ENCODE measurements around the gene LRP2BP. TPM values are rescaled to one million over a fixed set of nuclear protein-coding genes. Genes with fewer than 3 reads are reported as not detected.

LRP2BP gene
- total and polyA plus RNA-seq, 2 of the 13 experiments (the other 11 are each of a cell fraction or from before 2014, with no cell fraction given), result 0.22 to 0.29 TPM

DNA sequence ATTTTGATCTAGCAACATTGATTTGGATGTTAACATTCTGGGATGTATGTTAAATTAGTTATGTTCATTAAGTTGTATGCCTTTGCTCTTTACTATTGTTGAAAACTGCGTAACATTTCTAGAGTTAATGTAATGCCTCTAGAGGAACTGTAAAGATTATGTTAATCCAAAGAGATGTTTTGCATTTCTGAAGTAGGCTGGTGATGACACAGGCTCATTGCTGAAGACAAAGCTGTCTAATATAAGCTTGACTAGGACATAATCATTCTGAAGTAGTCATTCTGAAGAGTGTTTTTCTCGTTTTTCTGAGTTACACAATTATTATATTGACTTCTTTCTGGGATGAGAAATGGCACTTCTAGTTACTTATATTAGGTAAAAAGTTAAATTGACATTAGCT, 72.9 kb downstream of the LRP2BP start:
- TF ChIP-seq ZNF460 (CRISPR knock-in tag; IDR thresholded peaks at IDR 0.05; ENCODE audit: borderline replicate concordance) (no peak), ZNF790 (CRISPR knock-in tag; IDR thresholded peaks at IDR 0.05; ENCODE audit: borderline replicate concordance) (no peak), ZNF207 (IDR thresholded peaks at IDR 0.05; ENCODE audit: borderline replicate concordance) (no peak), ZKSCAN1 (IDR thresholded peaks at IDR 0.05; ENCODE audit: low read length) (no peak), MTA3 (CRISPR knock-in tag; IDR thresholded peaks at IDR 0.05) (no peak), ZNF773 (CRISPR knock-in tag; IDR thresholded peaks at IDR 0.05; ENCODE audit: borderline replicate concordance) (no peak), JDP2 (CRISPR knock-in tag; IDR thresholded peaks at IDR 0.05; ENCODE audit: borderline replicate concordance) (no peak), RFX3 (CRISPR knock-in tag; IDR thresholded peaks at IDR 0.05) (no peak), ZNF224 (CRISPR knock-in tag; IDR thresholded peaks at IDR 0.05) (no peak), ZSCAN29 (CRISPR knock-in tag; conservative IDR thresholded peaks at IDR 0.05) (no peak), AGO1 (IDR thresholded peaks at IDR 0.05; ENCODE audit: low read depth, low read length, poor library complexity, severe bottlenecking) (no peak), GFI1 (CRISPR knock-in tag; IDR thresholded peaks at IDR 0.05; ENCODE audit: borderline replicate concordance) (no peak), ISL2 (CRISPR knock-in tag; IDR thresholded peaks at IDR 0.05) (no peak)
- TF ChIP-seq, protein P1, sequence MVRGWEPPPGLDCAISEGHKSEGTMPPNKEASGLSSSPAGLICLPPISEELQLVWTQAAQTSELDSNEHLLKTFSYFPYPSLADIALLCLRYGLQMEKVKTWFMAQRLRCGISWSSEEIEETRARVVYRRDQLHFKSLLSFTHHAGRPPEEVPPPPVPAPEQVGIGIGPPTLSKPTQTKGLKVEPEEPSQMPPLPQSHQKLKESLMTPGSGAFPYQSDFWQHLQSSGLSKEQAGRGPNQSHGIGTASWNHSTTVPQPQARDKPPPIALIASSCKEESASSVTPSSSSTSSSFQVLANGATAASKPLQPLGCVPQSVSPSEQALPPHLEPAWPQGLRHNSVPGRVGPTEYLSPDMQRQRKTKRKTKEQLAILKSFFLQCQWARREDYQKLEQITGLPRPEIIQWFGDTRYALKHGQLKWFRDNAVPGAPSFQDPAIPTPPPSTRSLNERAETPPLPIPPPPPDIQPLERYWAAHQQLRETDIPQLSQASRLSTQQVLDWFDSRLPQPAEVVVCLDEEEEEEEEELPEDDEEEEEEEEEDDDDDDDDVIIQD (CRISPR knock-in tag; IDR thresholded peaks at IDR 0.05; ENCODE audit: low read depth), result no peak
- TF ChIP-seq, protein P2, sequence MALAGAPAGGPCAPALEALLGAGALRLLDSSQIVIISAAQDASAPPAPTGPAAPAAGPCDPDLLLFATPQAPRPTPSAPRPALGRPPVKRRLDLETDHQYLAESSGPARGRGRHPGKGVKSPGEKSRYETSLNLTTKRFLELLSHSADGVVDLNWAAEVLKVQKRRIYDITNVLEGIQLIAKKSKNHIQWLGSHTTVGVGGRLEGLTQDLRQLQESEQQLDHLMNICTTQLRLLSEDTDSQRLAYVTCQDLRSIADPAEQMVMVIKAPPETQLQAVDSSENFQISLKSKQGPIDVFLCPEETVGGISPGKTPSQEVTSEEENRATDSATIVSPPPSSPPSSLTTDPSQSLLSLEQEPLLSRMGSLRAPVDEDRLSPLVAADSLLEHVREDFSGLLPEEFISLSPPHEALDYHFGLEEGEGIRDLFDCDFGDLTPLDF (CRISPR knock-in tag; IDR thresholded peaks at IDR 0.05), result no peak
- POLR2A ChIA-PET, result no interaction called here
- H3K79me2 ChIP-seq (ENCODE audit: insufficient read depth, low read length), result no peaks in the 10 kb centered on the region
- H3K4me1 ChIP-seq (ENCODE audit: insufficient read depth, low read length), result peaks cover 9% of the 10 kb centered on the region
- DNase-seq (ENCODE audit: low spot score), result no peak
- FAIRE-seq, result no peak
- H3K4me2 ChIP-seq (ENCODE audit: low read depth, low read length), result no peak overlapping the region
- H3K27ac ChIP-seq (ENCODE audit: extremely low read length, insufficient read depth, low read length), result no peak overlapping the region
- no peak overlapping the region for H2AFZ ChIP-seq (ENCODE audit: low read length)
- no TSS peak for BruUV-seq (replicated peaks)
- H3K4me3 ChIP-seq (replicated peaks in 1 of 3; ENCODE audit: insufficient read depth in 1 of 3, low read depth in 2 of 3, low read length in 3 of 3), result no peak overlapping the region
- no peaks in the 10 kb centered on the region for H4K20me1 ChIP-seq (ENCODE audit: insufficient read depth, low read length)
- no peak for ATAC-seq
- H3K9me3 ChIP-seq (ENCODE audit: low read length), result no peaks in the 10 kb centered on the region
- H3K36me3 ChIP-seq (replicated peaks in 1 of 2; ENCODE audit: control insufficient read depth in 1 of 2, insufficient read depth in 2 of 2, low read length in 2 of 2), result peaks cover 0 to 6% of the 10 kb centered on the region in 2 experiments; a peak in 2 of 5 replicates
- H3K9ac ChIP-seq (ENCODE audit: insufficient read depth, low read depth, low read length), result no peak overlapping the region
- in situ Hi-C loops (cut with HindIII; ENCODE audit: extremely low pct_ligation_motif_present, low pct_unique_long_range_greater_than_20kb) (no loop called here), intact Hi-C loops (cut with micrococcal nuclease; ENCODE audit: unreplicated experiment) (no loop called here)
- 92% methylated on average over 2 of the region's 2 CpGs for WGBS (ENCODE audit: low lambda C conversion rate)
- CTCF ChIA-PET (ENCODE audit: low intra/inter-chr PET ratio, low total read pairs), result no interaction called here
- H3K27me3 ChIP-seq (ENCODE audit: control insufficient read depth in 1 of 2, insufficient read depth in 2 of 2, low read length in 2 of 2), result no peaks in the 10 kb centered on the region; a peak in 1 of 5 replicates

Data from HepG2 (cell line).